Measurements from ENCODE around the gene DPP8.

DPP8 gene

GRCh38 chr15:65559941-65560340 lies 42.5 kb upstream of the DPP8 start (continued):
- TF ChIP-seq ZBTB44 (tag by site-specific recombination; IDR thresholded peaks at IDR 0.05) (no peak), ZNF148 (tag by site-specific recombination; IDR thresholded peaks at IDR 0.05; ENCODE audit: borderline replicate concordance) (no peak)

GRCh38 chr15:65558997-65559760 lies 41.7 kb upstream of the DPP8 start:
- CTCF ChIA-PET: interaction anchor here (0.6 to 1.4 kb wide), 3 partner anchors 11 to 158 kb away, joined by 3 to 4 read pairs (median 3); no protein-coding TSS in a partner anchor

More at GRCh38 chr15:65558997-65559760, 41.7 kb upstream of the DPP8 start:
- no peaks in the 10 kb centered on the region for H3K9me3 ChIP-seq (ENCODE audit: control insufficient read depth, insufficient read depth, low read depth, low read length)
- no peaks in the 10 kb centered on the region for H3K4me1 ChIP-seq (ENCODE audit: control insufficient read depth, insufficient read depth, low read length)
- H3K36me3 ChIP-seq (ENCODE audit: control insufficient read depth in 2 of 2, insufficient read depth in 1 of 2, low read length in 2 of 2): peaks cover 60 to 97% of the 10 kb centered on the region in 2 experiments
- H3K4me3 ChIP-seq (ENCODE audit: low read depth, low read length): no peak overlapping the region
- H3K27ac ChIP-seq (ENCODE audit: extremely low read depth, low read depth, low read length): no peak overlapping the region
- POLR2A ChIA-PET: interaction anchor here (0.6 kb wide), 1 partner anchor 63 kb away, joined by 3 read pairs; no protein-coding TSS in a partner anchor
- TF ChIP-seq SP3 (tag by site-specific recombination; IDR thresholded peaks at IDR 0.05) (no peak), GLIS2 (tag by site-specific recombination; IDR thresholded peaks at IDR 0.05) (no peak), ZNF155 (tag by site-specific recombination; IDR thresholded peaks at IDR 0.05) (no peak), ZNF621 (tag by site-specific recombination; IDR thresholded peaks at IDR 0.05) (no peak), ZNF837 (tag by site-specific recombination; IDR thresholded peaks at IDR 0.05) (no peak), ZNF660 (tag by site-specific recombination; IDR thresholded peaks at IDR 0.05) (no peak), ZNF248 (tag by site-specific recombination; IDR thresholded peaks at IDR 0.05) (no peak), SCRT2 (tag by site-specific recombination; IDR thresholded peaks at IDR 0.05) (no peak), GLI4 (tag by site-specific recombination; IDR thresholded peaks at IDR 0.05) (no peak), ZNF624 (tag by site-specific recombination; IDR thresholded peaks at IDR 0.05) (no peak), ZNF16 (tag by site-specific recombination; IDR thresholded peaks at IDR 0.05; ENCODE audit: low read depth) (no peak), ZNF169 (tag by site-specific recombination; IDR thresholded peaks at IDR 0.05) (no peak), REST (tag by site-specific recombination; IDR thresholded peaks at IDR 0.05) (no peak), ZSCAN18 (tag by site-specific recombination; IDR thresholded peaks at IDR 0.05) (no peak)
